GM15510 (cell line): ENCODE results near the gene SCFD2.

Source experiments
- POLR2A ChIP-seq: IDR thresholded peaks from 3 replicates; pipeline ENCODE4 v1.6.1; 2011; ENCODE audit warnings: borderline replicate concordance; ENCODE audit not compliant: insufficient read length; ENCODE audit errors: extremely low read depth

SCFD2 gene

GRCh38 chr4:53208753-53209152 is 157.1 kb downstream of the SCFD2 start:
- TF ChIP-seq POLR2A, result no peak

DNA sequence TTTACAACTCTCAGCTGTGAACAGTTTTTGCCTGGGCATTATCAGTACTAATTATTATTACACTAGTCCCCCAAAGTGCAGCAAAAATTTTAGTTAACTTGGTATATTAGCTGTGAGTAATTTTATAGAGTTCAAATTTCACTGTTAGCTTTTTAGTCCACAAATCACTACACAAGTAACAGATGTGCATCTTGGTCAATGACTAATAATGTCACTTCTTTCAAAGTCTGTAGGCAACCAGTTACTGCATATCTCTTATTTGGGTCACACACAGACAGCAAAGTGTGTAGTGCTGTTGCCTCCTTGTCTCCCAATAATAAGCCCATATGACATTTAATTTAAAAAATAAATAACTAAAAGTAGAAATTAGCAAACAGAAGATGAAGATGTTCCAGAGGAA is 159.9 kb downstream of the SCFD2 start:
- TF ChIP-seq POLR2A, result no peak

GRCh38 chr4:53199356-53199755 is 166.5 kb downstream of the SCFD2 start:
- TF ChIP-seq POLR2A, result no peak

DNA sequence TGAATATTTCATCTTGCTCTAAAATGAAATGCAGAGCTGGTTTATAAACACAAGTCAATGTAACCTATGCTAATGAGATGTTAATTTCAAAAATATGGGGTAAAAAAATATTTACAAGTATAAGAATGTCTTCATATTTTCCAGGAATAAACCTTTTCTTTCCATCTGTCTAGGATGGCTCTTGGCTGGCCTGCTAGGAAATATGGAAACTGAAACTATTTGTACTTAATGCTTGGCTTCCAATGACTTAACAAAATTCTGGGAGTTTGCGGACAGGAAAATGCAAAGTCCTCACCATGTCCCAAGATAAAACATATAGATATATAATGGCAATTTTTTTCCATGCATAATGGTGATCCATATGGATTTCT is 168.1 kb downstream of the SCFD2 start:
- TF ChIP-seq POLR2A, result no peak

- TF ChIP-seq POLR2A, result no peak
Measured at GRCh38 chr4:53196882-53197771, 168.7 kb downstream of the SCFD2 start.

DNA sequence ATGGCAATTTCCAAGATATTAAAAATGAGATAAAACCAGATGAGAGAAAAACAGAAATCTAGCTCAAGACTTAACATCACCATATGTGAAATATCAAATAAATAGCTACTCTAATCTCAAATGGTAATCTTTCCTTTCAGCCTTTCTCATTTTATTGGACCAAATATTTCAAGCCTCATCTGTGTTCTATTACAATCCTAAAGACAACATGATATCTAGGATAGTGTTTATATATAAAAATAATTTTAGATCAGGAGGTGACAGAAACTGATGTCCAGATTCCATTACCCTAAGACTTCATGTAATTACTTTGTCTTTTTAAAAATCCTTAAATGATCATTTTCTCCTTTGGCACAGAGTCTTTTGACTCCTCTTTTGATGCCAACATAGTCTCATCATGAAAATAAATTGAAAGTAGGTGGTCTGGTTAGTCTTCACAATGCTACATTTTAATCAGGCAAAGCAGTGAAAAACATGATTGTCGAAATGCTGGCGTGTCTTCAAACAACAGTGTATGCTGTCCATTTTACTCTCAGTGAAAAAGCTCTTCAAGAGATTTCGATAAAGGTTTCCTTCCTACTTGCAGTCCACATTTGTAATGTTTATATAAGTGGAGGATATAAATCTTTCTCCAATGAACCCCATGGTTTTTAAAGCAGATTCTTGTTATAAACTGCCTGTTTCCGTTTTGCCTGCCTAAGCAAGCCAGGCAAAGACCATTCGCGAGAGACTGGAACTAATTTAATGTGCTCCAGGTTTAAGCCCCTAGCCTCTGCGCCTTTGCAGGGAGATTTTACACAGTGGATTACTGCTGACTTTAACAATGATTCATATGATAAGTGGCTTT is 169.8 kb downstream of the SCFD2 start:
- TF ChIP-seq POLR2A, result no peak

- TF ChIP-seq POLR2A, result no peak
Measured at GRCh38 chr4:53194727-53195126, 171.1 kb downstream of the SCFD2 start.

DNA sequence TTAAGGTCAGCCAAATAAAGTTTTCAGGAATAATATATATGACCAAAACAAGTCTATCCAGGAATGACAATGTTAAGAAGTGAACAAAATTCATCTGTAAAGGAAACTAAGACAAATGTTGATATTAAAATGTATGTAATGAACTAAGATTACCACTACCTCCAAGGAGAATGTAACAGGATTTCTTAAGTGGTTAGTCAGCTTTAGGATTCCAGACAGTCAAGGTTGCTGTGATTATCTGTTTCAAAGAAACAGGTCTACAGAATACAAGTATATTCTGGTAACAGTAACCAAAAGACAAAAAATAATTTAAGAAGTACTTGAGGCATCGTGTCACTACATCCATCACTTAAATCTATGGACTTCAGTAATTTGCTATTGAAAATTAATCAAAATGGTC is 172.8 kb downstream of the SCFD2 start:
- TF ChIP-seq POLR2A, result no peak

DNA sequence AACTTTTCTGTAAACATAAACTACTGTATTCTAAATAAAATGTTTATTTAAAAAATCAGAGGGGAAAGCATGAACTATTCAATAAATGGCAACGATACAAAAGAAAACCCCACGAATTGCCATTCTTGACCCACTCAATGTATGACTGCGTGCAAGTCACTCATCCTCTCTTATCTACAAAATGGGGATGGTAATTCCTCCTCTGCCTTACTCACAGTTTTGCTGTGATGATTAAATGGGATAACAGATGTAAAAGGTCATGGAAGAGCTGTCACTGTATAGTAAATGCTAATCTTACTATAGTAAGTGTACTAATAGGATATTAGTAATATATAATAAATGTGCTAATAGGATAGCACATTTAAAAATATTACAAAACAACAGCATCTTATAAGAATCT is 173.4 kb downstream of the SCFD2 start:
- TF ChIP-seq POLR2A, result no peak

GRCh38 chr4:53191997-53192396 is 173.9 kb downstream of the SCFD2 start:
- no peak for TF ChIP-seq POLR2A

DNA sequence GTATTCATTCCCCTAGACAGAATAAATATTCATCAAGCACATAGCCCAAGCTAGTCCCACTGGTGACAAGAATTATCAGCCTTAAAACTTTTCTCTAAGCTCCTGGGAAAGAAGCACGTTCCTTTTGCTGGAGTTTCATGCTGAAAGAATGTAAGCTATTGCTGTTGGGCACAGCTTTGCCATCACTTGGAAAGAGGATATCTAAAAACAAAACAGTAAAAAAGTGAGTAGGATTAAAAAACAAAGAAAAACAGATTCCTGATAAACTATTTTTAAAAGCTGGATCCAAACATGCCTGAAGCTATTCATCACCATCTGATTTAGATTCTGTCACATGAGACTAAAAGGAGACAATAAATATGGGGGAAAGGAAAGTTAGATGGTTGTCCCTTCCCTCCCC is 176.8 kb downstream of the SCFD2 start:
- no peak for TF ChIP-seq POLR2A

- no peak for TF ChIP-seq POLR2A
Measured at GRCh38 chr4:53186714-53187358, 179.0 kb downstream of the SCFD2 start.

- no peak for TF ChIP-seq POLR2A
Measured at GRCh38 chr4:53185869-53186585, 179.8 kb downstream of the SCFD2 start.

DNA sequence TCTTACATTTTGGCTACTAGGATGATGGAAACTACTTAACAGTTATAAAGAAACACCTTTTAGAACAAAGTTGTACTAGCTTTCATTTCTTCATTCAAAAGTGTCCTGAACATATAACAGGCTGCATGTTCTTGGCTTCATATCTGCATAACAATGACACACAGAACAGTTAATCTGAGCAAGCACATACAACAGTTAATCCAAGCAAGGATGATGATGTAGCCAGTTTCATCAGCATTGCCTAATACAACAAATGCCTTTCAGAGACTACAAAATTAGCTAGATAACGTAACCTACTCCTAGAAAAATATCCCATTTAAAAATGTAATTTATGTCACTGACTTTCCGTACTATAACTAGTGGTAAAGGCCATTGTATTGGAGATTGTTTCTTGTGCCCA is 182.1 kb downstream of the SCFD2 start:
- TF ChIP-seq POLR2A, result no peak
